ENCODE measurements around the gene FBXW5.

DNA sequence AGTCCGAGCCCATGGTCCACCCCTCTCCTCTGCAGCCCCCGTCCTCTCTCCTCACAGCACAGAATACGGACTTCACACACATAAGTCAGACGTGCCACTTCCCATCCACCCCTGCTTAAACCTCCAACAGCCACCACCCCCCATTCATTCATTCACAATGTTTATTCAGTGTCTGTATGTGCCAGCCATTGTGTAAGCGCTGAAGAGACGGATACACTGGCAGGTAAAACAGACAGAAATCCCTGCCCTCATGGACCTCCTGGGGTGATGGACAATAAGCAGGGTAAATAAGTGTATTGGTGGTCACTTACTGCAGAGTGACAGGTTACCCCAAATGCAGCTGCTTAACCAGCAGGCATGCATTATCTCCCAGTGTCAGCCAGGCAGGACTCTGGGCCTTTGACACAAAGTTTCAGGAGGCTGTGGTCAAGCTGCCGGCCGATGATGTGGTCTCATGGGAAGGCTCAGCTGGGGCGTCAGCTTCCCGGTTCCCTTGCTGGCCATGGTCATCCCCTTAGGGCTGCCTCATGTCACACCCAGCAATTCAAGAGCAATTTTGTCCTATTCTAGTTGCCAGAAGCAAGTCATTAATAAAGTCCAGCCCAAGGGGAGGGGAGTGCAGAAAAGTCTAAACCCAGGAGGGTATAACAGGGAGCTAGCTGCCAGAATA, 45.8 kb upstream of the FBXW5 start:
- TF ChIP-seq, protein P1, sequence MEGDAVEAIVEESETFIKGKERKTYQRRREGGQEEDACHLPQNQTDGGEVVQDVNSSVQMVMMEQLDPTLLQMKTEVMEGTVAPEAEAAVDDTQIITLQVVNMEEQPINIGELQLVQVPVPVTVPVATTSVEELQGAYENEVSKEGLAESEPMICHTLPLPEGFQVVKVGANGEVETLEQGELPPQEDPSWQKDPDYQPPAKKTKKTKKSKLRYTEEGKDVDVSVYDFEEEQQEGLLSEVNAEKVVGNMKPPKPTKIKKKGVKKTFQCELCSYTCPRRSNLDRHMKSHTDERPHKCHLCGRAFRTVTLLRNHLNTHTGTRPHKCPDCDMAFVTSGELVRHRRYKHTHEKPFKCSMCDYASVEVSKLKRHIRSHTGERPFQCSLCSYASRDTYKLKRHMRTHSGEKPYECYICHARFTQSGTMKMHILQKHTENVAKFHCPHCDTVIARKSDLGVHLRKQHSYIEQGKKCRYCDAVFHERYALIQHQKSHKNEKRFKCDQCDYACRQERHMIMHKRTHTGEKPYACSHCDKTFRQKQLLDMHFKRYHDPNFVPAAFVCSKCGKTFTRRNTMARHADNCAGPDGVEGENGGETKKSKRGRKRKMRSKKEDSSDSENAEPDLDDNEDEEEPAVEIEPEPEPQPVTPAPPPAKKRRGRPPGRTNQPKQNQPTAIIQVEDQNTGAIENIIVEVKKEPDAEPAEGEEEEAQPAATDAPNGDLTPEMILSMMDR (conservative IDR thresholded peaks at IDR 0.05; ENCODE audit: low read length), result no peak
- TF ChIP-seq EZH2phosphoT487 (IDR thresholded peaks at IDR 0.05; ENCODE audit: borderline replicate concordance), result no peak
